MM.1S (cell line): ENCODE data around the gene CREG1.

Source experiments
- DNase-seq: peaks from one replicate; pipeline ENCODE4 v3.0.0-alpha.2; 2015
- H2AFZ ChIP-seq: fragments of 300-600 bp; sonication (generic); 2 replicates; pipeline ENCODE4 v1.6.0; 2016; ENCODE audit warnings: antibody characterized with exemption, low read length
- H3F3A ChIP-seq: fragments of 300-600 bp; sonication (generic); 2 replicates; pipeline ENCODE4 v1.6.1; 2016; ENCODE audit warnings: mild to moderate bottlenecking, antibody characterized with exemption, low read length, moderate library complexity, mixed read lengths; ENCODE audit not compliant: insufficient read depth
- H3K27ac ChIP-seq: fragments of 300-600 bp; sonication (generic); 2 replicates; pipeline ENCODE4 v1.5.1; 2016; ENCODE audit warnings: mild to moderate bottlenecking, low read length
- H3K27me3 ChIP-seq: fragments of 300-600 bp; sonication (generic); replicated peaks from 2 replicates; pipeline ENCODE4 v1.6.0; 2016; ENCODE audit warnings: low read length; ENCODE audit not compliant: insufficient read depth
- H3K36me3 ChIP-seq: fragments of 300-600 bp; sonication (generic); replicated peaks from 2 replicates; pipeline ENCODE4 v1.6.1; 2016; ENCODE audit warnings: mild to moderate bottlenecking, low read length, mixed read lengths; ENCODE audit not compliant: insufficient read depth
- H3K4me1 ChIP-seq: fragments of 300-600 bp; sonication (generic); 2 replicates; pipeline ENCODE4 v1.6.1; 2016; ENCODE audit warnings: low read length, mixed read lengths
- H3K4me2 ChIP-seq: fragments of 300-600 bp; sonication (generic); 2 replicates; pipeline ENCODE4 v1.6.0; 2016; ENCODE audit warnings: low read depth, low read length
- H3K4me3 ChIP-seq: fragments of 300-600 bp; sonication (generic); 2 replicates; pipeline ENCODE4 v1.5.1; 2016; ENCODE audit warnings: low read length, mixed read lengths
- H3K79me2 ChIP-seq: fragments of 300-600 bp; sonication (generic); 2 replicates; pipeline ENCODE4 v1.6.1; 2016; ENCODE audit warnings: mixed run types, low read length, mixed read lengths
- H3K9ac ChIP-seq: fragments of 300-600 bp; sonication (generic); 2 replicates; pipeline ENCODE4 v1.6.1; 2016; ENCODE audit warnings: low read length, mixed read lengths
- H3K9me2 ChIP-seq: fragments of 300-600 bp; sonication (generic); replicated peaks from 2 replicates; pipeline ENCODE4 v1.6.1; 2016; ENCODE audit warnings: mild to moderate bottlenecking, low read length, mixed read lengths; ENCODE audit not compliant: insufficient read depth
- H3K9me3 ChIP-seq: fragments of 300-600 bp; sonication (generic); replicated peaks from 2 replicates; pipeline ENCODE4 v1.6.1; 2016; ENCODE audit warnings: mild to moderate bottlenecking, low read length, mixed read lengths; ENCODE audit not compliant: insufficient read depth
- H4K20me1 ChIP-seq: fragments of 300-600 bp; sonication (generic); 2 replicates; pipeline ENCODE4 v1.6.1; 2016; ENCODE audit warnings: mild to moderate bottlenecking, low read length, moderate library complexity, mixed read lengths; ENCODE audit not compliant: insufficient read depth
- CTCF ChIP-seq: fragments of 300-600 bp; sonication (generic); IDR thresholded peaks from 2 replicates; pipeline ENCODE4 v1.5.1; 2016; ENCODE audit warnings: antibody characterized with exemption, low read length, mixed read lengths
- EZH2 ChIP-seq: fragments of 300-600 bp; sonication (generic); optimal IDR thresholded peaks from 2 replicates; pipeline ENCODE3; 2017; ENCODE audit warnings: low read depth, mild to moderate bottlenecking, antibody characterized with exemption, low read length, mixed read lengths
- EZH2phosphoT487 ChIP-seq: fragments of 300-600 bp; sonication (generic); IDR thresholded peaks from 2 replicates; pipeline ENCODE4 v1.6.1; 2018; ENCODE audit warnings: antibody characterized with exemption, low read length

CREG1 gene

GRCh38 chr1:167510881-167511280 lies 42.7 kb downstream of the CREG1 start:
- Histone ChIP-seq H4K20me1 (no peaks in the 10 kb centered on the region), H3F3A (no peaks in the 10 kb centered on the region), H3K36me3 (no peaks in the 10 kb centered on the region), H3K27ac (no peak overlapping the region), H3K4me1 (no peaks in the 10 kb centered on the region), H2AFZ (no peak overlapping the region), H3K9me3 (no peaks in the 10 kb centered on the region), H3K9me2 (no peaks in the 10 kb centered on the region), H3K27me3 (no peaks in the 10 kb centered on the region), H3K4me3 (no peak overlapping the region), H3K4me2 (no peak overlapping the region), H3K79me2 (no peaks in the 10 kb centered on the region), H3K9ac (no peak overlapping the region)
- TF ChIP-seq CTCF (no peak), EZH2 (no peak)
- no peak for DNase-seq

- no peaks in the 10 kb centered on the region for H3K79me2 ChIP-seq
- H2AFZ ChIP-seq = no peak overlapping the region
- no peaks in the 10 kb centered on the region for H4K20me1 ChIP-seq
- H3K4me1 ChIP-seq = no peaks in the 10 kb centered on the region
- H3K9me3 ChIP-seq = no peaks in the 10 kb centered on the region
- no peaks in the 10 kb centered on the region for H3K36me3 ChIP-seq
- H3K4me3 ChIP-seq = no peak overlapping the region
- H3K9ac ChIP-seq = no peak overlapping the region
- no peak for DNase-seq
- H3K27me3 ChIP-seq = no peaks in the 10 kb centered on the region
- H3F3A ChIP-seq = no peaks in the 10 kb centered on the region
- no peaks in the 10 kb centered on the region for H3K9me2 ChIP-seq
- H3K4me2 ChIP-seq = no peak overlapping the region
- TF ChIP-seq EZH2phosphoT487 (no peak), CTCF (no peak), EZH2 (no peak)
- H3K27ac ChIP-seq = no peak overlapping the region
These were observed 43.3 kb downstream of the CREG1 start for GRCh38 chr1:167510244-167510643.

GRCh38 chr1:167509587-167509986 lies 44.0 kb downstream of the CREG1 start:
- Histone ChIP-seq H3K9me3 (no peaks in the 10 kb centered on the region), H3K9ac (no peak overlapping the region), H3K36me3 (no peaks in the 10 kb centered on the region), H3K4me3 (no peak overlapping the region), H3K9me2 (no peaks in the 10 kb centered on the region), H4K20me1 (no peaks in the 10 kb centered on the region), H3F3A (no peaks in the 10 kb centered on the region), H3K79me2 (no peaks in the 10 kb centered on the region), H3K27ac (no peak overlapping the region), H2AFZ (no peak overlapping the region), H3K27me3 (no peaks in the 10 kb centered on the region), H3K4me1 (no peaks in the 10 kb centered on the region), H3K4me2 (no peak overlapping the region)
- TF ChIP-seq EZH2phosphoT487 (no peak), EZH2 (no peak), CTCF (no peak)
- no peak for DNase-seq

GRCh38 chr1:167507719-167508118 lies 45.8 kb downstream of the CREG1 start:
- Histone ChIP-seq H3F3A (no peaks in the 10 kb centered on the region), H3K9ac (no peak overlapping the region), H3K27me3 (no peaks in the 10 kb centered on the region), H3K4me1 (no peaks in the 10 kb centered on the region), H3K79me2 (no peaks in the 10 kb centered on the region), H3K27ac (no peak overlapping the region), H2AFZ (no peak overlapping the region), H4K20me1 (no peaks in the 10 kb centered on the region), H3K9me2 (no peaks in the 10 kb centered on the region), H3K9me3 (no peaks in the 10 kb centered on the region), H3K36me3 (no peaks in the 10 kb centered on the region), H3K4me2 (no peak overlapping the region), H3K4me3 (no peak overlapping the region)
- TF ChIP-seq EZH2phosphoT487 (no peak), EZH2 (no peak), CTCF (no peak)
- no peak for DNase-seq
